ENCODE measurements around the gene EXT2.

- TF ChIP-seq ZNF384 (IDR thresholded peaks at IDR 0.05) (no peak), HDGF (IDR thresholded peaks at IDR 0.05; ENCODE audit: borderline replicate concordance) (no peak), FOXA1 (IDR thresholded peaks at IDR 0.05) (no peak), FOXM1 (IDR thresholded peaks at IDR 0.05; ENCODE audit: borderline replicate concordance) (no peak), FOXK2 (IDR thresholded peaks at IDR 0.05) (no peak), SP1 (IDR thresholded peaks at IDR 0.05) (no peak), BHLHE40 (IDR thresholded peaks at IDR 0.05; ENCODE audit: borderline replicate concordance) (no peak), SUZ12 (IDR thresholded peaks at IDR 0.05) (no peak), CTBP1 (IDR thresholded peaks at IDR 0.05; ENCODE audit: borderline replicate concordance) (no peak), NFRKB (IDR thresholded peaks at IDR 0.05) (no peak), TARDBP (IDR thresholded peaks at IDR 0.05) (no peak), ELF4 (IDR thresholded peaks at IDR 0.05) (no peak)
These were observed 146.4 kb downstream of the EXT2 start for GRCh38 chr11:44241851-44242250.

Data from HEK293T (cell line).